ENCODE measurements around the gene DNAH2.

DNAH2 gene

GRCh38 chr17:7755095-7755890 is 37.7 kb downstream of the DNAH2 start:
- no peak for DNase-seq
- no peak overlapping the region for H3K27ac ChIP-seq (ENCODE audit: insufficient read depth in 1 of 2, low read depth in 1 of 2, low read length in 2 of 2, poor library complexity in 1 of 2, severe bottlenecking in 2 of 2)
- no peaks in the 10 kb centered on the region for H3K27me3 ChIP-seq (replicated peaks in 2 of 5; ENCODE audit: control insufficient read depth in 4 of 5, insufficient read depth in 5 of 5, low read length in 4 of 5)
- H3K36me3 ChIP-seq (ENCODE audit: control insufficient read depth in 4 of 4, insufficient read depth in 4 of 4, low read length in 3 of 4): no peaks in the 10 kb centered on the region
- ChIA-PET CTCF (interaction anchor here (0.6 kb wide), 1 partner anchor 24 kb away, joined by 3 read pairs; no protein-coding TSS in a partner anchor), POLR2A (interaction anchor here (0.7 kb wide), 1 partner anchor 84 kb away, joined by 3 read pairs; no protein-coding TSS in a partner anchor)
- H3K9me3 ChIP-seq (ENCODE audit: control extremely low read depth in 1 of 5, control insufficient read depth in 4 of 5, insufficient read depth in 2 of 5, low read depth in 1 of 5, low read length in 4 of 5): peaks cover 0 to under 1% (median 0%) of the 10 kb centered on the region in 5 experiments
- WGBS (ENCODE audit: insufficient coverage): 85% methylated on average over 7 of the region's 9 CpGs
- no peak overlapping the region for H3K4me3 ChIP-seq (ENCODE audit: control insufficient read depth in 1 of 7, extremely low read depth in 1 of 7, insufficient read depth in 4 of 7, low read depth in 2 of 7, low read length in 6 of 7)
- no peaks in the 10 kb centered on the region for H3K4me1 ChIP-seq (ENCODE audit: control extremely low read depth in 1 of 4, control insufficient read depth in 4 of 4, insufficient read depth in 4 of 4, low read length in 3 of 4)

- 96% methylated on average over 14 of the region's 14 CpGs for WGBS (ENCODE audit: insufficient coverage)
- Histone ChIP-seq H3K36me3 (ENCODE audit: control insufficient read depth in 4 of 4, insufficient read depth in 4 of 4, low read length in 3 of 4) (no peaks in the 10 kb centered on the region), H3K27ac (ENCODE audit: insufficient read depth in 1 of 2, low read depth in 1 of 2, low read length in 2 of 2, poor library complexity in 1 of 2, severe bottlenecking in 2 of 2) (no peak overlapping the region), H3K4me1 (ENCODE audit: control extremely low read depth in 1 of 4, control insufficient read depth in 4 of 4, insufficient read depth in 4 of 4, low read length in 3 of 4) (no peaks in the 10 kb centered on the region), H3K9me3 (ENCODE audit: control extremely low read depth in 1 of 5, control insufficient read depth in 4 of 5, insufficient read depth in 2 of 5, low read depth in 1 of 5, low read length in 4 of 5) (no peaks in the 10 kb centered on the region), H3K27me3 (replicated peaks in 2 of 5; ENCODE audit: control insufficient read depth in 4 of 5, insufficient read depth in 5 of 5, low read length in 4 of 5) (no peaks in the 10 kb centered on the region), H3K4me3 (ENCODE audit: control insufficient read depth in 1 of 7, extremely low read depth in 1 of 7, insufficient read depth in 4 of 7, low read depth in 2 of 7, low read length in 6 of 7) (no peak overlapping the region)
- ChIA-PET POLR2A (no interaction called here), CTCF (no interaction called here)
- DNase-seq: no peak
These were observed 39.4 kb downstream of the DNAH2 start for GRCh38 chr17:7756968-7757367.

- CTCF ChIA-PET: interaction anchor here (0.7 to 1.8 kb wide), 3 partner anchors 27 to 47 kb away, joined by 3 to 4 read pairs (median 4); no protein-coding TSS in a partner anchor
- Histone ChIP-seq H3K4me1 (ENCODE audit: control extremely low read depth in 1 of 4, control insufficient read depth in 4 of 4, insufficient read depth in 4 of 4, low read length in 3 of 4) (no peaks in the 10 kb centered on the region), H3K9me3 (ENCODE audit: control extremely low read depth in 1 of 5, control insufficient read depth in 4 of 5, insufficient read depth in 2 of 5, low read depth in 1 of 5, low read length in 4 of 5) (no peaks in the 10 kb centered on the region), H3K4me3 (ENCODE audit: control insufficient read depth in 1 of 7, extremely low read depth in 1 of 7, insufficient read depth in 4 of 7, low read depth in 2 of 7, low read length in 6 of 7) (no peak overlapping the region), H3K27ac (ENCODE audit: insufficient read depth in 1 of 2, low read depth in 1 of 2, low read length in 2 of 2, poor library complexity in 1 of 2, severe bottlenecking in 2 of 2) (no peak overlapping the region), H3K36me3 (ENCODE audit: control insufficient read depth in 4 of 4, insufficient read depth in 4 of 4, low read length in 3 of 4) (no peaks in the 10 kb centered on the region), H3K27me3 (replicated peaks in 2 of 5; ENCODE audit: control insufficient read depth in 4 of 5, insufficient read depth in 5 of 5, low read length in 4 of 5) (no peaks in the 10 kb centered on the region)
- POLR2A ChIA-PET: no interaction called here
- WGBS (ENCODE audit: insufficient coverage): 91% methylated on average over 16 of the region's 16 CpGs
- DNase-seq: no peak
These were observed 46.4 kb downstream of the DNAH2 start for GRCh38 chr17:7763919-7764318.

GRCh38 chr17:7767004-7767403 is 49.5 kb downstream of the DNAH2 start:
- 94% methylated on average over 5 of the region's 10 CpGs for WGBS (ENCODE audit: insufficient coverage)
- Histone ChIP-seq H3K9me3 (ENCODE audit: control extremely low read depth in 1 of 5, control insufficient read depth in 4 of 5, insufficient read depth in 2 of 5, low read depth in 1 of 5, low read length in 4 of 5) (no peaks in the 10 kb centered on the region), H3K4me3 (ENCODE audit: control insufficient read depth in 1 of 7, extremely low read depth in 1 of 7, insufficient read depth in 4 of 7, low read depth in 2 of 7, low read length in 6 of 7) (no peak overlapping the region), H3K27me3 (replicated peaks in 2 of 5; ENCODE audit: control insufficient read depth in 4 of 5, insufficient read depth in 5 of 5, low read length in 4 of 5) (no peaks in the 10 kb centered on the region), H3K36me3 (ENCODE audit: control insufficient read depth in 4 of 4, insufficient read depth in 4 of 4, low read length in 3 of 4) (no peaks in the 10 kb centered on the region), H3K4me1 (ENCODE audit: control extremely low read depth in 1 of 4, control insufficient read depth in 4 of 4, insufficient read depth in 4 of 4, low read length in 3 of 4) (no peaks in the 10 kb centered on the region), H3K27ac (ENCODE audit: insufficient read depth in 1 of 2, low read depth in 1 of 2, low read length in 2 of 2, poor library complexity in 1 of 2, severe bottlenecking in 2 of 2) (no peak overlapping the region)
- ChIA-PET CTCF (no interaction called here), POLR2A (interaction anchor here (0.7 kb wide), 1 partner anchor 11 kb away, joined by 3 read pairs; no protein-coding TSS in a partner anchor)
- DNase-seq: no peak

- ChIA-PET CTCF (interaction anchor here (0.7 to 1.1 kb wide), 2 partner anchors 25 to 155 kb away, joined by 3 to 4 read pairs; no protein-coding TSS in a partner anchor), POLR2A (interaction anchor here (0.7 kb wide), 2 partner anchors 10 to 44 kb away, joined by 3 to 6 read pairs; no protein-coding TSS in a partner anchor)
- DNase-seq: no peak
- H3K36me3 ChIP-seq (ENCODE audit: control insufficient read depth in 4 of 4, insufficient read depth in 4 of 4, low read length in 3 of 4): no peaks in the 10 kb centered on the region
- no peaks in the 10 kb centered on the region for H3K9me3 ChIP-seq (ENCODE audit: control extremely low read depth in 1 of 5, control insufficient read depth in 4 of 5, insufficient read depth in 2 of 5, low read depth in 1 of 5, low read length in 4 of 5)
- no peak overlapping the region for H3K4me3 ChIP-seq (ENCODE audit: control insufficient read depth in 1 of 7, extremely low read depth in 1 of 7, insufficient read depth in 4 of 7, low read depth in 2 of 7, low read length in 6 of 7)
- no peak overlapping the region for H3K27ac ChIP-seq (ENCODE audit: insufficient read depth in 1 of 2, low read depth in 1 of 2, low read length in 2 of 2, poor library complexity in 1 of 2, severe bottlenecking in 2 of 2)
- H3K4me1 ChIP-seq (ENCODE audit: control extremely low read depth in 1 of 4, control insufficient read depth in 4 of 4, insufficient read depth in 4 of 4, low read length in 3 of 4): no peaks in the 10 kb centered on the region
- H3K27me3 ChIP-seq (replicated peaks in 2 of 5; ENCODE audit: control insufficient read depth in 4 of 5, insufficient read depth in 5 of 5, low read length in 4 of 5): no peaks in the 10 kb centered on the region
- WGBS (ENCODE audit: insufficient coverage): 90% methylated on average over 13 of the region's 17 CpGs
These were observed 50.0 kb downstream of the DNAH2 start for GRCh38 chr17:7767405-7768021.

- no peaks in the 10 kb centered on the region for H3K9me3 ChIP-seq (ENCODE audit: control extremely low read depth in 1 of 5, control insufficient read depth in 4 of 5, insufficient read depth in 2 of 5, low read depth in 1 of 5, low read length in 4 of 5)
- ChIA-PET POLR2A (no interaction called here), CTCF (interaction anchor here (0.6 to 2.1 kb wide), 4 partner anchors 10 to 148 kb away, joined by 3 to 5 read pairs (median 4); no protein-coding TSS in a partner anchor)
- no peak overlapping the region for H3K4me3 ChIP-seq (ENCODE audit: control insufficient read depth in 1 of 7, extremely low read depth in 1 of 7, insufficient read depth in 4 of 7, low read depth in 2 of 7, low read length in 6 of 7)
- H3K36me3 ChIP-seq (ENCODE audit: control insufficient read depth in 4 of 4, insufficient read depth in 4 of 4, low read length in 3 of 4): no peaks in the 10 kb centered on the region
- peaks cover 0 to 2% (median 0%) of the 10 kb centered on the region in 4 experiments for H3K4me1 ChIP-seq (ENCODE audit: control extremely low read depth in 1 of 4, control insufficient read depth in 4 of 4, insufficient read depth in 4 of 4, low read length in 3 of 4)
- WGBS (ENCODE audit: insufficient coverage): 100% methylated on average over 2 of the region's 4 CpGs
- H3K27me3 ChIP-seq (replicated peaks in 2 of 5; ENCODE audit: control insufficient read depth in 4 of 5, insufficient read depth in 5 of 5, low read length in 4 of 5): no peaks in the 10 kb centered on the region
- no peak overlapping the region for H3K27ac ChIP-seq (ENCODE audit: insufficient read depth in 1 of 2, low read depth in 1 of 2, low read length in 2 of 2, poor library complexity in 1 of 2, severe bottlenecking in 2 of 2)
- DNase-seq: no peak
These were observed 52.3 kb downstream of the DNAH2 start for GRCh38 chr17:7769854-7770253.

GRCh38 chr17:7774055-7774521 is 56.5 kb downstream of the DNAH2 start:
- DNase-seq: no peak
- Histone ChIP-seq H3K4me1 (ENCODE audit: control extremely low read depth in 1 of 4, control insufficient read depth in 4 of 4, insufficient read depth in 4 of 4, low read length in 3 of 4) (peaks cover 0 to 5% (median 2%) of the 10 kb centered on the region in 4 experiments), H3K27me3 (replicated peaks in 2 of 5; ENCODE audit: control insufficient read depth in 4 of 5, insufficient read depth in 5 of 5, low read length in 4 of 5) (peaks cover 0 to 2% (median 0%) of the 10 kb centered on the region in 5 experiments), H3K36me3 (ENCODE audit: control insufficient read depth in 4 of 4, insufficient read depth in 4 of 4, low read length in 3 of 4) (no peaks in the 10 kb centered on the region), H3K9me3 (ENCODE audit: control extremely low read depth in 1 of 5, control insufficient read depth in 4 of 5, insufficient read depth in 2 of 5, low read depth in 1 of 5, low read length in 4 of 5) (no peaks in the 10 kb centered on the region), H3K27ac (ENCODE audit: insufficient read depth in 1 of 2, low read depth in 1 of 2, low read length in 2 of 2, poor library complexity in 1 of 2, severe bottlenecking in 2 of 2) (no peak overlapping the region), H3K4me3 (ENCODE audit: control insufficient read depth in 1 of 7, extremely low read depth in 1 of 7, insufficient read depth in 4 of 7, low read depth in 2 of 7, low read length in 6 of 7) (no peak overlapping the region)
- 100% methylated on average over 7 of the region's 9 CpGs for WGBS (ENCODE audit: insufficient coverage)
- POLR2A ChIA-PET: no interaction called here
- CTCF ChIA-PET: no interaction called here
